ENCODE data around the gene MESP1.

DNA sequence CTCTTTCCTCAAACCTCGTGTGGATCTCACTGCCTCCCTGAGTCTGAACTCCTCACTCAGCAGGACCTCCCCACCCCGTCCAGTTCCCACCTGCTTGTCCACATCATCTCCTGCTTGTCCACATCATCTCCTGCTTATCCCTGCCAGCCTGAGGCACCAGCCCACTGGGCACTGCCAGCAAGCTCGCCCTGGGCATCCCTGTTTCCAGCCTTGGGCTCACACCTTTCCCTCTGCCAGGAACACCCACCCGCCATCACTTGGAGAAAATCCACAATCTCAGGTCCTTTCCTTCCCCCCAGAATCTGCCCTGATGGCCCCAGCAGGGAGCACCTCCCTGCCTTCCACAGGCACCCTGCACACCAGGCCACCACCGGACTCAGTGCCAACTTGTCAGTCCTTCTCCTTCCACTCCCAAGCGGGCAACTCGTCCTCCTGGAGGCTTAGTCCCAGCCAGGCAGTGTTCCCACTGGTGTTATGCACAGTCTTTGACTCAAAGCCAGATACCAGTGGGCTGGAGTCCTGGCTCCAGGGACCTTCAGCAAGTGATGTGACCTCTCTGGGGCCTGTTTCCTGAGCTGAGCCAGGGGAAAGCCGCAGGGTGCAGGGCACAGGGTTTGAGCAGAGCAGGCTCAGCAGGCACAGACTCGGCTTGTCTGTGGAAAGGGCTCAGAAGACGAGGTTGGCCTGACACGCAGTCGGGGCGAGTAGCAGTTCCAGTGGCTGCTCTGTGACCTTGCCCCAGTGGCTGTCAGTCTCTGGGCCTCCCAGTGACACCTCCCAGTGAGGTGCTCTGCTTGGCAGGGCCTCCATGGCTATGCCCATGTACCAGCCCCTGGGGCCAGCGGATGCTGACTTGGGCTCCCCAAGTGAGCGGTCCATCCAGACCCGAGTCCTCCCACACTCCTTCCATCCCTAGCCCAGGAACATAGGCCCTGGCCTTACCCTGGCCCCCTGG lies 15.6 kb upstream of the MESP1 start:
- TF ChIP-seq ZNF639 (tag by site-specific recombination; IDR thresholded peaks at IDR 0.05) (no peak), ZNF76 (tag by site-specific recombination; IDR thresholded peaks at IDR 0.05; ENCODE audit: borderline replicate concordance, low read depth) (no peak), KLF1 (tag by site-specific recombination; IDR thresholded peaks at IDR 0.05) (no peak), ZNF274 (IDR thresholded peaks at IDR 0.05; ENCODE audit: low read length) (no peak), ZNF274 (tag by site-specific recombination; IDR thresholded peaks at IDR 0.05; ENCODE audit: borderline replicate concordance) (no peak), YY1 (tag by site-specific recombination; IDR thresholded peaks at IDR 0.05) (no peak), ZNF132 (tag by site-specific recombination; IDR thresholded peaks at IDR 0.05; ENCODE audit: borderline replicate concordance) (no peak), ZNF239 (tag by site-specific recombination; IDR thresholded peaks at IDR 0.05) (no peak)
- TF ChIP-seq, protein P1, sequence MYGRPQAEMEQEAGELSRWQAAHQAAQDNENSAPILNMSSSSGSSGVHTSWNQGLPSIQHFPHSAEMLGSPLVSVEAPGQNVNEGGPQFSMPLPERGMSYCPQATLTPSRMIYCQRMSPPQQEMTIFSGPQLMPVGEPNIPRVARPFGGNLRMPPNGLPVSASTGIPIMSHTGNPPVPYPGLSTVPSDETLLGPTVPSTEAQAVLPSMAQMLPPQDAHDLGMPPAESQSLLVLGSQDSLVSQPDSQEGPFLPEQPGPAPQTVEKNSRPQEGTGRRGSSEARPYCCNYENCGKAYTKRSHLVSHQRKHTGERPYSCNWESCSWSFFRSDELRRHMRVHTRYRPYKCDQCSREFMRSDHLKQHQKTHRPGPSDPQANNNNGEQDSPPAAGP (tag by site-specific recombination; IDR thresholded peaks at IDR 0.05): no peak
